ENCODE data around the gene EXOC6.

Gene EXOC6

GRCh38 chr10:93027508-93027907, 179.2 kb downstream of the EXOC6 start:
- no peak for DNase-seq

- no peak for DNase-seq
Observed at GRCh38 chr10:93028883-93029282, 180.6 kb downstream of the EXOC6 start.

GRCh38 chr10:93030409-93030808, 182.1 kb downstream of the EXOC6 start:
- DNase-seq: no peak

- peak; percentile 1 for DNase-seq
Observed at GRCh38 chr10:93032105-93032808, 183.9 kb downstream of the EXOC6 start.

GRCh38 chr10:93032809-93033137, 184.5 kb downstream of the EXOC6 start:
- DNase-seq: no peak

GRCh38 chr10:93034426-93034825, 186.1 kb downstream of the EXOC6 start:
- DNase-seq: no peak

GRCh38 chr10:93039110-93039509, 190.8 kb downstream of the EXOC6 start:
- no peak for DNase-seq

GRCh38 chr10:93039721-93040120, 191.4 kb downstream of the EXOC6 start:
- DNase-seq: peak; percentile 18

GRCh38 chr10:93054486-93054885, 206.2 kb downstream of the EXOC6 start:
- DNase-seq: no peak

- DNase-seq: no peak
Observed at GRCh38 chr10:93058139-93058538, 209.8 kb downstream of the EXOC6 start.

- no peak for DNase-seq
Observed at GRCh38 chr10:93059975-93060886, 211.9 kb downstream of the EXOC6 start, which contains the start of gene CYP26C1. Gene CYP26C1, plus strand, starts transcription at chr10:93060798. Its CDS starts 466 bp downstream, at chr10:93061264.

GRCh38 chr10:93060887-93061593, 212.7 kb downstream of the EXOC6 start:
- no peak for DNase-seq

- no peak for DNase-seq
Observed at GRCh38 chr10:93061594-93062513, 213.5 kb downstream of the EXOC6 start.

GRCh38 chr10:93062514-93063143, 214.3 kb downstream of the EXOC6 start:
- DNase-seq: no peak

GRCh38 chr10:93063144-93063976, 215.0 kb downstream of the EXOC6 start:
- no peak for DNase-seq

- no peak for DNase-seq
Observed at GRCh38 chr10:93063977-93064660, 215.8 kb downstream of the EXOC6 start.

GRCh38 chr10:93064874-93065660, 216.7 kb downstream of the EXOC6 start:
- DNase-seq: no peak

GRCh38 chr10:93065675-93066543, 217.6 kb downstream of the EXOC6 start:
- DNase-seq: no peak
